RWPE2 (cell line): ENCODE data around the gene TMEM95.

Source experiments
- ATAC-seq: fragments of 200-7000 bp; cut with Tn5 transposase; 3 replicates; pipeline ENCODE4 v1.9.1; 2021; ENCODE audit warnings: low read depth
- DNase-seq: peaks from one replicate; pipeline ENCODE4 v3.0.0-alpha.2; 2020; ENCODE audit warnings: low spot score
- H3K27ac ChIP-seq: fragments of 450-650 bp; 2 replicates; pipeline ENCODE4 v1.5.1; 2017; ENCODE audit warnings: mild to moderate bottlenecking; ENCODE audit not compliant: poor library complexity, severe bottlenecking
- H3K27me3 ChIP-seq: fragments of 250-450 bp; sonication (Bioruptor Pico); 2 replicates; pipeline ENCODE4 v1.5.1; 2021; ENCODE audit warnings: mild to moderate bottlenecking, moderate library complexity; ENCODE audit not compliant: insufficient read depth, poor library complexity, severe bottlenecking
- H3K36me3 ChIP-seq: fragments of 250-450 bp; sonication (Bioruptor Pico); 2 replicates; pipeline ENCODE4 v1.5.1; 2020; ENCODE audit warnings: low read depth, mild to moderate bottlenecking, moderate library complexity
- H3K4me1 ChIP-seq: fragments of 250-450 bp; sonication (Bioruptor Pico); 2 replicates; pipeline ENCODE4 v1.5.1; 2021; ENCODE audit warnings: mild to moderate bottlenecking, moderate library complexity; ENCODE audit not compliant: insufficient read depth, poor library complexity, severe bottlenecking
- H3K4me3 ChIP-seq: fragments of 250-450 bp; sonication (Bioruptor Pico); 2 replicates; pipeline ENCODE4 v1.5.1; 2021; ENCODE audit warnings: mild to moderate bottlenecking, moderate library complexity; ENCODE audit not compliant: severe bottlenecking
- H3K9me3 ChIP-seq: fragments of 250-450 bp; sonication (Bioruptor Pico); 2 replicates; pipeline ENCODE4 v1.5.1; 2021; ENCODE audit warnings: mild to moderate bottlenecking, moderate library complexity; ENCODE audit not compliant: severe bottlenecking
- CTCF ChIP-seq: fragments of 450-650 bp; IDR thresholded peaks from one replicate; pipeline ENCODE4 v1.5.1; 2017; ENCODE audit warnings: mild to moderate bottlenecking, moderate library complexity; ENCODE audit not compliant: poor library complexity, severe bottlenecking

Gene TMEM95

GRCh38 chr17:7318121-7318860, 36.7 kb upstream of the TMEM95 start:
- peaks cover 74% of the 10 kb centered on the region for H3K36me3 ChIP-seq
- no peak overlapping the region for H3K27ac ChIP-seq

GRCh38 chr17:7321466-7321865, 33.5 kb upstream of the TMEM95 start:
- Histone ChIP-seq H3K9me3 (no peaks in the 10 kb centered on the region), H3K36me3 (peaks cover 80% of the 10 kb centered on the region), H3K27me3 (no peaks in the 10 kb centered on the region), H3K4me1 (no peaks in the 10 kb centered on the region), H3K27ac (no peak overlapping the region), H3K4me3 (no peak overlapping the region)
- no peak for TF ChIP-seq CTCF
- ATAC-seq = no peak
- DNase-seq = no peak

More at GRCh38 chr17:7318121-7318860, 36.7 kb upstream of the TMEM95 start:
- Histone ChIP-seq H3K4me3 (no peak overlapping the region), H3K4me1 (peaks cover 3% of the 10 kb centered on the region), H3K9me3 (no peaks in the 10 kb centered on the region), H3K27me3 (no peaks in the 10 kb centered on the region)
- no peak for DNase-seq
- TF ChIP-seq CTCF = no peak
- no peak for ATAC-seq

- no peak for TF ChIP-seq CTCF
- DNase-seq (no peak), ATAC-seq (no peak)
- peaks cover 71% of the 10 kb centered on the region for H3K36me3 ChIP-seq
- no peaks in the 10 kb centered on the region for H3K27me3 ChIP-seq
- H3K9me3 ChIP-seq = no peaks in the 10 kb centered on the region
- no peaks in the 10 kb centered on the region for H3K4me1 ChIP-seq
- no peak overlapping the region for H3K4me3 ChIP-seq
- no peak overlapping the region for H3K27ac ChIP-seq
Observed at GRCh38 chr17:7322520-7323194, 32.3 kb upstream of the TMEM95 start.

- Histone ChIP-seq H3K27ac (no peak overlapping the region), H3K4me3 (no peak overlapping the region), H3K27me3 (no peaks in the 10 kb centered on the region), H3K4me1 (no peaks in the 10 kb centered on the region), H3K36me3 (peaks cover 61% of the 10 kb centered on the region), H3K9me3 (no peaks in the 10 kb centered on the region)
- DNase-seq (no peak), ATAC-seq (peak; percentile 51)
- peak; percentile 73 for TF ChIP-seq CTCF
Observed at GRCh38 chr17:7323731-7324437, 31.1 kb upstream of the TMEM95 start.
